ENCODE measurements around the gene FAM131A.

DNA sequence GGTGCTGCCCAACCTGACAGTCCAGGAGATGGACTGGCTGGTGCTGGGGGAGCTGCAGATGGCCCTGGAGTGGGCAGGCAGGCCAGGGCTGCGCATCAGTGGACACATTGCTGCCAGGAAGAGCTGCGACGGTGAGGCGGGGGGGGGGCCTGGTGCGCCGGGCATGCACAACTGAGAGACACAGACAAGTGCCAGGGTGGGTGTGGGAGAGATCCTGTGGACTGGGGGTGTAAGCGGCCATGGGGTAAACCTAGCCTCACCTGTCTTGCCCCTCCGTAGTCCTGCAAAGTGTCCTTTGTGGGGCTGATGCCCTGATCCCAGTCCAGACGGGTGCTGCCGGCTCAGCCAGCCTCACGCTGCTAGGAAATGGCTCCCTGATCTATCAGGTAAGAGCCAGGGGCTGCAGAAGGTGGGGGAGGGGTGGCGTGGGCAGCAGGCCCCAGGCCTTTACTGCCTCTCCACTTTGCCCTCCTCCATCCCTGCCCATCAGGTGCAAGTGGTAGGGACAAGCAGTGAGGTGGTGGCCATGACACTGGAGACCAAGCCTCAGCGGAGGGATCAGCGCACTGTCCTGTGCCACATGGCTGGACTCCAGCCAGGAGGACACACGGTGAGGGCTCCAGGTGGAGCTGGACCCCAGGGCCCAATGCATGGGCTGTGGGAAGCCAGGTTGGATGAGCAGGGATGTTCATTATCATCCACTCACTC is 45.8 kb downstream of the FAM131A start:
- no peak for TF ChIP-seq POLR2AphosphoS5 (IDR thresholded peaks at IDR 0.05; ENCODE audit: low read depth, low read length)
- no peak for TF ChIP-seq POLR2A (IDR thresholded peaks at IDR 0.05; ENCODE audit: low read depth, low read length)

Data from GM12892 (cell line).